HG02852 (cell line): ENCODE results near the gene ZNF90.
A peak's percentile ranks its signal among the peaks of the same experiment; 100 is the strongest.
"Not testable (repeated sequence)": the region's sequence is repeated elsewhere in the genome, so short reads cannot be mapped to it uniquely, and the experiment has no call there.

Experiments
- ATAC-seq: cut with Tn5 transposase; IDR thresholded peaks from one replicate; pipeline ENCODE4 v1.9.1; 2021; ENCODE audit warnings: mild to moderate bottlenecking, moderate library complexity; ENCODE audit not compliant: unreplicated experiment

ZNF90 gene

GRCh38 chr19:20102097-20102496, 24.3 kb downstream of the ZNF90 start:
- ATAC-seq, result no peak

GRCh38 chr19:20103091-20103740, 25.4 kb downstream of the ZNF90 start:
- ATAC-seq, result no peak

- no peak for ATAC-seq
Observed at GRCh38 chr19:20107301-20107700, 29.5 kb downstream of the ZNF90 start.

GRCh38 chr19:20118064-20118839, 40.5 kb downstream of the ZNF90 start:
- ATAC-seq, result not testable (repeated sequence)

GRCh38 chr19:20124879-20125278, 47.1 kb downstream of the ZNF90 start:
- ATAC-seq, result no peak

- not testable (repeated sequence) for ATAC-seq
Observed at GRCh38 chr19:20132933-20133332, 55.1 kb downstream of the ZNF90 start.

GRCh38 chr19:20137714-20138113, 59.9 kb downstream of the ZNF90 start:
- ATAC-seq, result not testable (repeated sequence)

GRCh38 chr19:20151617-20152145, 73.9 kb downstream of the ZNF90 start:
- no peak for ATAC-seq

- ATAC-seq, result not testable (repeated sequence)
Observed at GRCh38 chr19:20152506-20152905, 74.7 kb downstream of the ZNF90 start.

GRCh38 chr19:20153281-20153680, 75.5 kb downstream of the ZNF90 start:
- no peak for ATAC-seq

- no peak for ATAC-seq
Observed at GRCh38 chr19:20154636-20155035, 76.8 kb downstream of the ZNF90 start.

GRCh38 chr19:20162821-20163220, 85.0 kb downstream of the ZNF90 start:
- ATAC-seq, result no peak

- ATAC-seq, result no peak
Observed at GRCh38 chr19:20164456-20164855, 86.7 kb downstream of the ZNF90 start.

- ATAC-seq, result no peak
Observed at GRCh38 chr19:20165971-20166592, 88.3 kb downstream of the ZNF90 start.

GRCh38 chr19:20167020-20167644, 89.3 kb downstream of the ZNF90 start, which contains the start of gene ZNF486:
Gene ZNF486, plus strand, starts transcription at chr19:20167214. Its CDS starts 117 bp downstream, at chr19:20167331.
- peak; percentile 93 for ATAC-seq

- ATAC-seq, result no peak
Observed at GRCh38 chr19:20167651-20168122, 89.9 kb downstream of the ZNF90 start.
